HEK293T (cell line): ENCODE data around the gene SYT9.

Experiments used
- CTBP1 ChIP-seq: fragments of 450-650 bp; IDR thresholded peaks from 2 replicates; pipeline ENCODE4 v1.6.1; 2016; ENCODE audit warnings: borderline replicate concordance
- FOXK2 ChIP-seq: fragments of 450-650 bp; IDR thresholded peaks from 2 replicates; pipeline ENCODE4 v1.6.1; 2016; ENCODE audit warnings: mild to moderate bottlenecking
- SP1 ChIP-seq: fragments of 450-650 bp; IDR thresholded peaks from 2 replicates; pipeline ENCODE4 v1.6.1; 2017
- SUZ12 ChIP-seq: fragments of 450-650 bp; IDR thresholded peaks from 2 replicates; pipeline ENCODE4 v1.6.1; 2016; ENCODE audit warnings: mild to moderate bottlenecking

DNA sequence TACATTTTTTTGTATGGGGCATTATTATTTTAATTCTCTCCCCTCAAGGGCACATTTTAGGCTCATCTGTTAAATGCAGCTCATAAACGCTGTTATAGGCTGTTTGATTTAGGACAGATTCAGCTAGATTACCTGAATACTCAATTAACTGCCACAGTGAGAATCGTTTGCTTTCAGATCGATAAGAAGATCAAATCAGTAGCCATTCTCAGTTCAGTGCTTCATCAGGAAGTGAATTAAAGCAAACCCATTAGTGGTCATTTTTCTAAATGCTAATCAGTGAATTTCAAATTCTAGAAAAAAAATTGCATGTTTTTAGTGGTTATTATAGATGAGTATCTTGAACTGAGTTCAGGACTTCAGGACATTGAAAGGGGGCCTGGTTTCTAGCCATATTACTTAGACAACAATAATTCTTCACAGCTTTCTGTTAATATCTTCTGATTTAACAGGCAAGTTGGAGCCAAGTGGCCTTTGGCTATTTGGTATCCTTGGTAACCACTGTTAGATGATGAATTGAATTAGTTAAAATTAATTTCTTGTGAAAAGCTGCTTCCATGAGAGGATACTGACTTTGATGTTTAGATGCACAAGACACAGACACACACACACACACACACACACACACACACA is 18.6 kb downstream of the SYT9 start:
- no peak for TF ChIP-seq SP1
- no peak for TF ChIP-seq SUZ12
- TF ChIP-seq CTBP1: no peak
- TF ChIP-seq FOXK2: no peak
